GM12878 (cell line): ENCODE results near the gene SHMT2. TPM values are rescaled to one million over a fixed set of nuclear protein-coding genes. Genes with fewer than 3 reads are reported as not detected.

Experiments used
- ATAC-seq: fragments of 200-7000 bp; cut with Tn5 transposase; 3 replicates; pipeline ENCODE4 v1.9.1; 2020; ENCODE audit warnings: mild to moderate bottlenecking, moderate library complexity
- BruUV-seq: library from RNA; stranded (reverse); fragments of 400-500 nt; replicated peaks from 2 replicates; lab custom pipeline; 2021; lab: Mats Ljungman, UMichigan
- CTCF ChIA-PET: fragments of 300-600 bp; sonication (Branson Sonifier 250); formaldehyde crosslinking; extraction: SDS; loops from one replicate; lab custom pipeline; 2021; ENCODE audit warnings: inconsistent platforms; lab: Yijun Ruan, JAX
- POLR2A ChIA-PET: fragments of 350-600 bp; formaldehyde crosslinking; extraction: SDS; loops from one replicate; lab custom pipeline; 2021; ENCODE audit warnings: inconsistent platforms; lab: Charles Lee
- RAD21 ChIA-PET: fragments of 300-600 bp; sonication (Branson Sonifier 250); formaldehyde crosslinking; loops from one replicate; lab custom pipeline; 2023; ENCODE audit warnings: antibody characterized with exemption; ENCODE audit not compliant: unreplicated experiment; lab: Charles Lee
- SMC1A ChIA-PET: fragments of 300-600 bp; sonication (Branson Sonifier 250); formaldehyde crosslinking; loops from one replicate; lab custom pipeline; 2023; ENCODE audit not compliant: unreplicated experiment, uncharacterized antibody; lab: Charles Lee
- DNase-seq: peaks from one replicate; pipeline ENCODE4 v3.0.0-alpha.2; 2011; ENCODE audit warnings: low read depth, low spot score
- FAIRE-seq: peaks from 3 replicates; lab custom pipeline; 2011; peaks lifted over from hg19 to GRCh38; lab: Jason Lieb, UNC
- H2AFZ ChIP-seq: 2 replicates; pipeline ENCODE4 v1.6.0; 2011; ENCODE audit warnings: low read depth, low read length, control low read depth; ENCODE audit not compliant: control insufficient read depth
- H3K27ac ChIP-seq: 2 replicates; pipeline ENCODE4 v1.5.1; 2011; ENCODE audit warnings: control low read depth; ENCODE audit not compliant: control insufficient read depth, insufficient read depth
- H3K27me3 ChIP-seq, 2 experiments: replicated peaks in 1 of 2; 2 replicates each; pipeline versions ENCODE4 v1.6.0 to v1.6.1; 2011; ENCODE audit warnings: low read length in 1 of 2; ENCODE audit not compliant: control insufficient read depth in 2 of 2, insufficient read depth in 2 of 2
- H3K36me3 ChIP-seq, 2 experiments: 2 replicates each; pipeline ENCODE4 v1.5.1; 2011; ENCODE audit warnings: low read length in 1 of 2; ENCODE audit not compliant: control insufficient read depth in 2 of 2, insufficient read depth in 2 of 2
- H3K4me1 ChIP-seq: 2 replicates; pipeline ENCODE4 v1.6.1; 2011; ENCODE audit warnings: mild to moderate bottlenecking, low read length, moderate library complexity, mixed read lengths; ENCODE audit not compliant: control insufficient read depth, insufficient read depth
- H3K4me2 ChIP-seq: 2 replicates; pipeline ENCODE4 v1.6.0; 2011; ENCODE audit warnings: control low read depth; ENCODE audit not compliant: control insufficient read depth, insufficient read depth
- H3K4me3 ChIP-seq: fragments of 200-600 bp; sonication (generic); 2 replicates; pipeline ENCODE4 v1.5.1; 2016
- H3K79me2 ChIP-seq: 2 replicates; pipeline ENCODE4 v1.6.0; 2011; ENCODE audit warnings: low read length; ENCODE audit not compliant: control insufficient read depth, insufficient read depth
- H3K9ac ChIP-seq: 2 replicates; pipeline ENCODE4 v1.8.0; 2011; ENCODE audit warnings: low read length, control low read depth, mixed read lengths; ENCODE audit not compliant: control insufficient read depth, insufficient read depth
- H3K9me3 ChIP-seq: replicated peaks from 3 replicates; pipeline ENCODE4 v1.5.1; 2011; ENCODE audit warnings: mild to moderate bottlenecking, low read length; ENCODE audit not compliant: control insufficient read depth, insufficient read depth
- H4K20me1 ChIP-seq: 2 replicates; pipeline ENCODE4 v1.6.0; 2011; ENCODE audit not compliant: control insufficient read depth, insufficient read depth
- KLF5 ChIP-seq: fragments of 450-650 bp; IDR thresholded peaks from 2 replicates; pipeline ENCODE4 v1.6.1; 2014; ENCODE audit warnings: mild to moderate bottlenecking; ENCODE audit not compliant: partially characterized antibody
- WGBS: methylation state at CpG from one replicate; pipeline ENCODE4 v1.1.6; 2016; ENCODE audit warnings: low lambda C conversion rate; ENCODE audit not compliant: insufficient replicate concordance, insufficient coverage; ENCODE audit errors: missing lambda C conversion rate; 5-methylcytosine and 5-hydroxymethylcytosine counted together
- in situ Hi-C: fragments of 300-500 bp; cut with MboI; formaldehyde crosslinking; loops from 9 replicates; pipeline ENCODE4 v1.14.3; 2018; ENCODE audit warnings: mixed read lengths
- intact Hi-C: fragments of 100-400 bp; cut with micrococcal nuclease; formaldehyde crosslinking; loops from one replicate; pipeline ENCODE4 v1.14.2; 2022; ENCODE audit not compliant: unreplicated experiment
- polyA plus RNA-seq, 11 experiments: library from polyadenylated mRNA; depleted of rRNA in 4 of 11; unstranded in 6 of 11; stranded (reverse) in 5 of 11; fragments of >200 nt; fragmentation: Nextera tagmentation in 4 of 11; fragmentation: Illumina TruSeq in 1 of 11; extraction: Ambion mirVana in 4 of 11; extraction: Trizol in 1 of 11; gene quantifications; 1 replicate in 1 of 11; 2 replicates in 10 of 11; pipeline versions ENCODE4 v1.2.1 to v1.2.3, GENCODE V29; 2011 to 2016; ENCODE audit warnings: inconsistent platforms in 2 of 11, missing spikeins in 2 of 11, low read depth in 1 of 11
- total RNA-seq, 4 experiments: library from RNA; depleted of rRNA in 3 of 4; stranded (reverse); fragments of >200 nt in 3 of 4; fragmentation: Illumina TruSeq in 1 of 4; extraction: Trizol in 1 of 4; gene quantifications; 2 replicates each; pipeline versions ENCODE4 v1.2.1 to v1.2.3, GENCODE V29; 2013 to 2021
- TF ChIP-seq, protein P1 (sequence below): fragments of 450-650 bp; formaldehyde crosslinking; IDR thresholded peaks from 2 replicates; pipeline ENCODE4 v1.4.0; 2020; ENCODE audit warnings: mild to moderate bottlenecking, moderate library complexity

The SHMT2 gene
- total and polyA plus RNA-seq, 10 of the 15 experiments (the other 5 are each of a cell fraction or from before 2014, with no cell fraction given): 57.0 to 292 (median 186) TPM

DNA sequence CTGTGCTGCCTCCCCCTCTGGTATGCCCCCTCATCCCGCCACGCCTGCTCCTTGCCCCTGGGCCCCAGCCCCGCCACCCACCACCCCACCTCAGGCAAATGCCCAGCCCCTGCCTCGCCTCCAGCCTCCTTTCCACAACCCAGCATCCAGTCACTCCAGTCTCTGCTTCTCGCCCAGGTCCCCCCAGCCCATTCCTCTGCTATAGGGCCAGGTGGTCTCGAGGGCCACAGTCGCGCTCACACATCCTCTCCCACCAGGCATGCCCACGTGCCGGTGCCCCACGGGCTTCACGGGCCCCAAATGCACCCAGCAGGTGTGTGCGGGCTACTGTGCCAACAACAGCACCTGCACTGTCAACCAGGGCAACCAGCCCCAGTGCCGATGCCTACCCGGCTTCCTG is 19.1 kb upstream of the SHMT2 start:
- ATAC-seq (no peak), DNase-seq (no peak), FAIRE-seq (no peak)
- TF ChIP-seq, protein P1, sequence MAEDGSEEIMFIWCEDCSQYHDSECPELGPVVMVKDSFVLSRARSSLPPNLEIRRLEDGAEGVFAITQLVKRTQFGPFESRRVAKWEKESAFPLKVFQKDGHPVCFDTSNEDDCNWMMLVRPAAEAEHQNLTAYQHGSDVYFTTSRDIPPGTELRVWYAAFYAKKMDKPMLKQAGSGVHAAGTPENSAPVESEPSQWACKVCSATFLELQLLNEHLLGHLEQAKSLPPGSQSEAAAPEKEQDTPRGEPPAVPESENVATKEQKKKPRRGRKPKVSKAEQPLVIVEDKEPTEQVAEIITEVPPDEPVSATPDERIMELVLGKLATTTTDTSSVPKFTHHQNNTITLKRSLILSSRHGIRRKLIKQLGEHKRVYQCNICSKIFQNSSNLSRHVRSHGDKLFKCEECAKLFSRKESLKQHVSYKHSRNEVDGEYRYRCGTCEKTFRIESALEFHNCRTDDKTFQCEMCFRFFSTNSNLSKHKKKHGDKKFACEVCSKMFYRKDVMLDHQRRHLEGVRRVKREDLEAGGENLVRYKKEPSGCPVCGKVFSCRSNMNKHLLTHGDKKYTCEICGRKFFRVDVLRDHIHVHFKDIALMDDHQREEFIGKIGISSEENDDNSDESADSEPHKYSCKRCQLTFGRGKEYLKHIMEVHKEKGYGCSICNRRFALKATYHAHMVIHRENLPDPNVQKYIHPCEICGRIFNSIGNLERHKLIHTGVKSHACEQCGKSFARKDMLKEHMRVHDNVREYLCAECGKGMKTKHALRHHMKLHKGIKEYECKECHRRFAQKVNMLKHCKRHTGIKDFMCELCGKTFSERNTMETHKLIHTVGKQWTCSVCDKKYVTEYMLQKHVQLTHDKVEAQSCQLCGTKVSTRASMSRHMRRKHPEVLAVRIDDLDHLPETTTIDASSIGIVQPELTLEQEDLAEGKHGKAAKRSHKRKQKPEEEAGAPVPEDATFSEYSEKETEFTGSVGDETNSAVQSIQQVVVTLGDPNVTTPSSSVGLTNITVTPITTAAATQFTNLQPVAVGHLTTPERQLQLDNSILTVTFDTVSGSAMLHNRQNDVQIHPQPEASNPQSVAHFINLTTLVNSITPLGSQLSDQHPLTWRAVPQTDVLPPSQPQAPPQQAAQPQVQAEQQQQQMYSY: no peak
- TF ChIP-seq KLF5: no peak
- no peak overlapping the region for H3K4me3 ChIP-seq
- RAD21 ChIA-PET: no interaction called here
- CTCF ChIA-PET: no interaction called here
- H3K36me3 ChIP-seq: no peaks in the 10 kb centered on the region
- POLR2A ChIA-PET: no interaction called here
- 36% methylated on average over 13 of the region's 15 CpGs for WGBS
- H3K9ac ChIP-seq: no peak overlapping the region
- SMC1A ChIA-PET: no interaction called here
- in situ Hi-C loops (loop anchor here (5.0 kb wide), 1 partner anchor 37 kb away; no protein-coding TSS in a partner anchor), intact Hi-C loops (no loop called here)
- H3K4me2 ChIP-seq: no peak overlapping the region
- no peaks in the 10 kb centered on the region for H3K79me2 ChIP-seq
- H2AFZ ChIP-seq: no peak overlapping the region
- H3K4me1 ChIP-seq: peaks cover 2% of the 10 kb centered on the region
- H3K27ac ChIP-seq: no peak overlapping the region
- H4K20me1 ChIP-seq: no peaks in the 10 kb centered on the region
- peaks cover 4 to 5% of the 10 kb centered on the region in 2 experiments; a peak in 3 of 4 replicates for H3K27me3 ChIP-seq
- no peaks in the 10 kb centered on the region for H3K9me3 ChIP-seq
- no TSS peak for BruUV-seq
